Measurements from ENCODE around the gene PPP1R3A. TPM values are rescaled to one million over a fixed set of nuclear protein-coding genes. Genes with fewer than 3 reads are reported as not detected.

PPP1R3A gene
- total RNA-seq, 1 experiment from 2014 or later = not detected

DNA sequence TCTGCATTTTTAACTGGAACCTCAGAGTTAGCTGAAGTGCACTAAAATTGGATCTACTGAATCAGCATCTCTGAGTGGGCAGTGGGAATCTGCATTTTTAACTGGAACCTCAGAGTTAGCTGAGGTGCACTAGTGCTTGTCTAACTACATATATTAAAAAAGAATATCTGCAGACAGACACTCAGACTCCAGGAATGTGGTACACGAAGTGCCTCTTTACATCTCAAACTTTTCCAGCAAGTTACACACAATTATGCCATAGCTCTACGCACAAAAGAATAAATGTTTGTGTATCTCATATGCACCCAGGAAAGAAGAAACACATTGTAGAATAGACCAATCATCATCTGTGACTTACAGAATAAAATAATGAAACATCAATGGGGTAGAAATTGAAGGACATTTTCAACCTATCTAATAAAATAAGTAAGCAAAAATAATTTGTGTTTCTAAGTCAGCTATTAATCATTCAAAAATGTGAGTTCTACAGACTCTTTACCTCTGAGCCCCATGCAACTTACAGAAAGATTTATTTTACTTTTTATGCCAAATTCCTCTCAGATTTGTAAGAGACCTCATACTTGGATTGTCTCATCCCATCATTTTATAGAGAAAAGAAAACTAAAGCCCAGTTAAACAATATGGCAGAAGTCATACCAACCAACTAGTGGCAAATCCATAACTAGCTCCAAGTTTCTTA, 28.3 kb downstream of the PPP1R3A start:
- in situ Hi-C loops (cut with HindIII; ENCODE audit: low pct_unique_long_range_greater_than_20kb, low sequenced_read_pairs) = no loop called here
- no peak for DNase-seq (ENCODE audit: low read depth)

DNA sequence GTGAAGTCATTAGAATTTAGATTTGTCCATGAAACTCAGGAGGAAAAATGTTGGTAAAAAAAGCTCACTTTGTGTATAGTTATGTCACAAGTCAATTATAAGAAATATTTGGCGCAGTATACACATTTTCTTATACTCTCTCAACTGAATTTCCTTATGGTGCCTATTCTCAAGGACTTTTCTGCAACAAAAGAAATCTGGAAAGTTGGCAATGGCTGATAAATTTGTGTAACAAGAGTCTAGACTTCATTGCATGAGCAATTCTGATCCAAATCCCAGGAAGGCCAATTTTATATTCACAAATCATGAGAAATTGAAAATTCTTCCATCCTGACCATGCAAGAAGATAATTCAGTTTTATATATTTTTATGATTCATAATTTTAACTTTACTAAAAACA, 35.7 kb downstream of the PPP1R3A start:
- DNase-seq (ENCODE audit: low read depth) = no peak
- in situ Hi-C loops (cut with HindIII; ENCODE audit: low pct_unique_long_range_greater_than_20kb, low sequenced_read_pairs) = no loop called here

DNA sequence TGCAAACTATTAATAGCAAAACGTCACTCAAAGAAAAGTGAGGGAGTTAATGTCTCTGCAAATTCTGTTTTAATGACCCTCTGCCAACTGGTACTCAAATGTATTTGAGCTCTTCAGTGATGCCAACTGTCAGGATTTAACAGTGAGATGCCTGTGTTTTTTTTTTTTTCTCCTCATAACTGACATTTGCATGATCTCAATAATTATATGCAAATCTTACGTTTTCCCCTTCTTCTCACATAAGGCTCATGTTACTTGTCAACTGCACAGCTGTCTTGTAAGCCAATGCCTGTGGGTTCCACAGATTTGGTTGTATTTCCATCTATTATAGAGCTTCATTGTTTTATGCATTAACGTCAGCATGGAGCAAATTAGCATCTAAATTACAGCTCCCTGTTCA, 38.2 kb downstream of the PPP1R3A start:
- in situ Hi-C loops (cut with HindIII; ENCODE audit: low pct_unique_long_range_greater_than_20kb, low sequenced_read_pairs) = no loop called here

DNA sequence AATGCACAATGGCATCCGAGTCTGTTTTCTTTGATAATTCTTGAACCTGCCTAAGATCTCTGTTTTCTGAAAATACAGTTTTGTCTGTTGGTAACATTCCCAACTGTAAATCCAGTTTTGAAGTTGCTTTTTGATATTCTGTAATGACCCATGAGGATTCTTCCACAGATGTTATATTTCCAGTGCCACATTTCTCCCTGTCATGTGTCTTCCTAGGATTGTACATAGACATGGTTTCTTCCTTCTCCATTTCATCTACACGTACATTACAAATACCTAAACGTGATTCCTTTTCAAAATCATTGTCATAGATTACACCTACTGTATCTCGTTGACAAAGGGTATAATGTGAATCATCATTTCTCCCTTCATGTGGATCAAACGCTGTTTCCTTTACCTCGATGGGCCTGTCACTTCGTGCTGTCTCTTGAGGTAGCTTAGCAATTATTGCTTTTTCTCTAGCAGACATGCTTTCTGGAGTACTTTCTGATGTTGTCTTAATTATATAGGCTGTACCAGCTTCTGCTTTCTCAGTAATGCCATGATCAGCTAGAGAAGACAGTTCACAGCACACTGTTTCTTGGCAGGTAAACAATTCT, 40.3 kb downstream of the PPP1R3A start:
- in situ Hi-C loops (cut with HindIII; ENCODE audit: low pct_unique_long_range_greater_than_20kb, low sequenced_read_pairs) = no loop called here
- no peak for DNase-seq (ENCODE audit: low read depth)

More for the DNA sequence above, 38.2 kb downstream of the PPP1R3A start:
- no peak for DNase-seq (ENCODE audit: low read depth)

DNA sequence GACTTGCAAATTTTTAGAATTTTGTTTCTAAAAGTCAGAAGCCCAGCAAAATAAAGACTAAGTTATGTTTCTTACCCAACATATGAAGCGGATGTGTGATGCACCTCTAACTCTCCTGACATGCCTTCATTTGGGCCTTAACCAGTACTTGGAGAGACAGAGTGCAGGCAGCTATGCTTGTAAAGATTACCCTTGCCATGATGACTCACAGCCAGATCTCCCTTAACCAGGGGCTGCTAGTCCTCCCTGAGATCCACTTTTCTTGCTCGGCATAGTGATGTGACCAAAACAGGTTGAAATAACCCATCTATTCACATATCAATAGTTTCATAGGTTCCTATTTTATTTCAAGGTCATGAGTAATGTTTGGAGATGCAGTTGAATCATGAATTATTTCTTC, 43.6 kb downstream of the PPP1R3A start:
- in situ Hi-C loops (cut with HindIII; ENCODE audit: low pct_unique_long_range_greater_than_20kb, low sequenced_read_pairs) = no loop called here
- no peak for DNase-seq (ENCODE audit: low read depth)

GRCh38 chr7:113873554-113874151, 45.2 kb downstream of the PPP1R3A start:
- no peak for DNase-seq (ENCODE audit: low read depth)
- in situ Hi-C loops (cut with HindIII; ENCODE audit: low pct_unique_long_range_greater_than_20kb, low sequenced_read_pairs) = no loop called here

DNA sequence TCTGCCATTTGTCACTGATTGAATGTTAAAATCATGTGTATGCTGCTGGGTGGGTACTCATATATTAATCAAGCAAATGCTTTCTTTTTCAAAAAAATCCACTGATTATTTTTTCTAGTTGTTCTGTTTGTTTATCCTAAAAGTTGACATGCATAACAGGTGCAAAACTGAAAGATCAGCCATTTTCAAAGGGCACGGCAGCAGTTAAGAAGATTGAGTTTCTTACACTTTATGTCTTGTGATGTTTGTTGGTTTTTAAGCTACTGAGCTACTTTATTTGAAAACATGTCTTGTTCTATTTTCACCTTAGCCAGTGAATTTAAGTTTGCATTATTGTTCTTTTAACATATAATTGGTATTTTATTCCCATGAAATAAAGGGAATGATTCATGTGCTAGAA, 45.8 kb downstream of the PPP1R3A start:
- in situ Hi-C loops (cut with HindIII; ENCODE audit: low pct_unique_long_range_greater_than_20kb, low sequenced_read_pairs) = no loop called here
- no peak for DNase-seq (ENCODE audit: low read depth)

DNA sequence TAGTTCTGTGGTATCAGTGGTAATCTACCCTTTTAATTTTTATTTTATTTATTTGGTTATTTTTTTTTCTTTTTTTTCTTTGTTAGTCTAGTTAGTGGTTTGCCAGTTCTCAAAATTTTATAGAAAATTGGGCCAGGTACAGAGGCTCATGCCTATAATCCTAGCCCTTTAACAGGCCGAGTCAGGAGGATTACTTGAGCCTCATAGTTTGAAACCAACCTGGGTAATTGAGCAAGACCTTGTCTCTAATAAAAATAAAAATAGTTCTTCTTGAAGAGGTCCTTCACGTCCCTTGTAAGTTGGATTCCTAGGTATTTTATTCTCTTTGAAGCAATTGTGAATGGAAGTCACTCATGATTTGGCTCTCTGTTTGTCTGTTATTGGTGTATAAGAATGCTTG, 51.5 kb downstream of the PPP1R3A start:
- no peak for DNase-seq (ENCODE audit: low read depth)
- in situ Hi-C loops (cut with HindIII; ENCODE audit: low pct_unique_long_range_greater_than_20kb, low sequenced_read_pairs) = no loop called here

GRCh38 chr7:113856010-113856409, 62.8 kb downstream of the PPP1R3A start:
- in situ Hi-C loops (cut with HindIII; ENCODE audit: low pct_unique_long_range_greater_than_20kb, low sequenced_read_pairs) = no loop called here
- no peak for DNase-seq (ENCODE audit: low read depth)

DNA sequence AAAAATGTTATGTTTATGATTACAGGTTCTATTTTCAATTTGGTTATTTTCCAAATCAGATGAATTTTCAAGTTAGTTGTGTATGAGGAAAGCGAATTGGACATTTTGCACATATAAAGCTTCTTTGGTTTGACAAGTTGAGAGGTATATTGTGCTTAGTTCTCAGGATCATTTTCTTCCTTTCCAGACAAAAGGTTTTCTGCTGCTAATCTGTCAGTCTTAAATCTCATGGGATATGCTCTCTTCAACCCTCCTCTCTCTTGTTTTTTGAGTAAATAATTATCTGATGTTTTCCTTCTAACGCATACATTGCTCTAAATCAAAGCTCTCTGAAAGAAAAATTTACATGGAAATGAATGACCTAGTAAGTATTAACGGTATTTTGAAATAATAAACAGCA, 77.9 kb downstream of the PPP1R3A start:
- in situ Hi-C loops (cut with HindIII; ENCODE audit: low pct_unique_long_range_greater_than_20kb, low sequenced_read_pairs) = no loop called here
- no peak for DNase-seq (ENCODE audit: low read depth)

GRCh38 chr7:113835367-113835766, 83.4 kb downstream of the PPP1R3A start:
- in situ Hi-C loops (cut with HindIII; ENCODE audit: low pct_unique_long_range_greater_than_20kb, low sequenced_read_pairs) = no loop called here
- no peak for DNase-seq (ENCODE audit: low read depth)

DNA sequence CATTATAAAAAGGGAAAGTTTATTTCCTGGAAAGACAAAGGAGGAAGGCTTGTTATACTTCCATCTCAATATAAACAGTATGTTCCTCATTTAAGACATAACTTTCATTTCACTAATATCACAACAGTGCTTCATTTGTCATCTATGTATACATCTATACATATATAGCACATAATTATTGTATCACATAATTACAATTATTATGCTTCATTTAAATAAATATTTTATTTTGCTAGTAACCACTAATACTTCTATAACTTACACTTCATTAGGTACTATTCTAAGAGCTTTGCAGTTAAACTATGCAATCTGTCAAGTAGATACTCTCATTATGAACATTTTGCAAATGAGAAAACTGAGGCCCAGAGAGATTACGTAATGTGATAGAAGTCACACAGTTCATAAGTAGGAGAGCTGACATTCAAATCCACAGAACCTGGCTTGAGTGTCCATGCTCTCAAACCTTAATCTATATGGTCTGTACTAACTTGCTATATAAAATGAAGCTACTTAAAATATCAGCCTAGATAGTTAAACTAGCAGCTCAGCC, 86.5 kb downstream of the PPP1R3A start:
- in situ Hi-C loops (cut with HindIII; ENCODE audit: low pct_unique_long_range_greater_than_20kb, low sequenced_read_pairs) = no loop called here
- DNase-seq (ENCODE audit: low read depth) = no peak

DNA sequence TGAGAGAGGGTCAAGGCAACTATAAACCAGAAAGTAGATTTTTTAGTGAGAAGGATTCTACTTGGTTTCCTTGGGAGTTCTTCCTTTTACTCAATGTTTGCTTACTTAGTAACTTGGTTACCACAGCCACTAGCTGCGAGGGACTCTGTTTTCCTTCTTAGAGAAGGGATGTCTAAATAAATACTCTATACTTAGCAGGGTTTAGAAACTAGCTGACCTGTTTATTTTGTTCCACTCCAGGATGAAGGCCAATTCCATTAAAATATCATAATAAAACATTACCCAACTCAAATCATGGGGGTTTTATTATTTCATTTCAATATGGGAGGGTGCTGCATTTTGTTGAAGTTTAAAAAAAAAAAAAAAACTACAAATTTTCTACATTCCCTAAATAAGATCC, 87.3 kb downstream of the PPP1R3A start:
- in situ Hi-C loops (cut with HindIII; ENCODE audit: low pct_unique_long_range_greater_than_20kb, low sequenced_read_pairs) = no loop called here

DNA sequence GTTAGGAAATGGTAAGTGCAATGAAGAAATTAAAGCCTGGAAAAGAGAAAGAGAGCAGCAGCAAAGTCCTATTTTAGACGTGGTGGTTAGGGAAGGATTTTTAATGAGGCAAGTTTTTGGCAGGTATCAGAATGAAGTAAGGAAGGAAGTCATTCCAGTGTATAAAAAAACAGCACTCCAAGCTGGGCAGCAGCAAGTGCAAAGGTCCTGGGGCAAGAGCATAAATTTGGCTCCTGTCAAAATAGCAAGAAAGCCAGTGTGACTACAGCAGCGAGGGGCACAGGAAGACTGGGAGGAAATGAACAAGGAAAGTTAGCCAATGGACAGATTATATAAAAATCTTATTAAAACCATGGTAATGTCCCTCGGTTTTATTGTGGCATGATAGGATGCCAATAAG, 90.2 kb downstream of the PPP1R3A start:
- no peak for DNase-seq (ENCODE audit: low read depth)
- in situ Hi-C loops (cut with HindIII; ENCODE audit: low pct_unique_long_range_greater_than_20kb, low sequenced_read_pairs) = no loop called here

More for the DNA sequence above, 87.3 kb downstream of the PPP1R3A start:
- peak; percentile 6 for DNase-seq (ENCODE audit: low read depth)

Measured in Caki2 (cell line).